Gastrocnemius medialis (tissue), 4 donors: ENCODE results near the gene ROCK1.

Experiments used
- CTCF ChIP-seq, 5 experiments: fragments of 450-650 bp in 3 of 5; fragments of 200-600 bp in 2 of 5; sonication (generic) in 2 of 5; IDR thresholded peaks in 4 of 5; conservative IDR thresholded peaks in 1 of 5; 1 replicate in 4 of 5; 2 replicates in 1 of 5; pipeline ENCODE4 v1.5.1; 2016 to 2019; ENCODE audit warnings: antibody characterized with exemption in 5 of 5, mild to moderate bottlenecking in 3 of 5, moderate library complexity in 3 of 5
- POLR2A ChIP-seq, 2 donors: fragments of 450-650 bp; IDR thresholded peaks; one replicate each; pipeline ENCODE4 v1.6.1; 2017; ENCODE audit warnings: antibody characterized with exemption in 2 of 2, mild to moderate bottlenecking in 2 of 2, moderate library complexity in 2 of 2

- TF ChIP-seq POLR2A (IDR thresholded peaks at IDR 0.05) (no peak), CTCF (IDR thresholded peaks at IDR 0.05 in 4 of 5, conservative IDR thresholded peaks at IDR 0.05 in 1 of 5) (no peak)
Observed at GRCh38 chr18:21112543-21113105, 1.0 kb upstream of the ROCK1 start.
